SK-N-MC (cell line): ENCODE results near the gene TGM4.

Source experiments
- EZH2 ChIP-seq: fragments of 200-600 bp; sonication (generic); IDR thresholded peaks from one replicate; pipeline ENCODE4 v1.6.1; 2017; ENCODE audit warnings: antibody characterized with exemption
- POLR2AphosphoS5 ChIP-seq: IDR thresholded peaks from 2 replicates; pipeline ENCODE4 v1.6.1; 2012; ENCODE audit warnings: mild to moderate bottlenecking, low read depth, low read length, borderline replicate concordance

DNA sequence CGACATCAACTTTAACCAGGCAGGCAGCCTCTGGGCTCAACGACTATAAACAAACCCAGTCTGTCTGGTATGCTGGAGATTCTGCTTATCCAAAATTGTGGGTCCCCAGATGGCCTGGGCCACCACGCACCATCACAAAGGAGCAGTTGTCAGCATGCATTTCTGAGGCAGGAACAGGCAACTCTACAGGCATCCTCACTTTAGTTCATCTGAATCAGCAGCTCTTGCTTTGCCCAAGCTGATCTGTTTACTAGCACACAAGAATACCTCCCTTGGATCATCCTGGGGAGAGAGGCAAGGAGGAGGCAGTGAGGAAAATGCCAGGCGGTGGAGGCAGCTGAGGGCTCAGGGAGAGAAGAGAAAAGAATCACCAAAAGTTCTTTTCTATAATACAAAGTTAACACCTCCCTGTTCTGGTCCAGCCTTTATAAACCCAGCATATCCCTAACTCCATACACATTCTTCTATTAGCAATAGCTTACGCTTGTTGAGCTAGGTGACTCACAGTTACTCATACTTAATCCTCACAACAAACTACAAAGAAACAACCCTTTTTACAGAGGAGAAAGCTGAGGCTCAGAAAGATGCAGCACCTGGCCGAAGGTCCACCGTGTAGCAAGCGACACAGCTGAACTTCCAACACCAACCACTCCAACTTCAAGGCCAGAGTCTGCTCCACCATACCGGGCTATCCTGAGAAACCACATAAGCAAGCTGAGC lies 68.0 kb downstream of the TGM4 start:
- TF ChIP-seq EZH2: no peak
- no peak for TF ChIP-seq POLR2AphosphoS5
